GM18505 (cell line): ENCODE results near the gene COL25A1.

Experiments
- ATAC-seq: cut with Tn5 transposase; IDR thresholded peaks from one replicate; pipeline ENCODE4 v1.9.1; 2021; ENCODE audit not compliant: unreplicated experiment
- POLR2A ChIP-seq: IDR thresholded peaks from 4 replicates; pipeline ENCODE4 v1.6.1; 2011; ENCODE audit warnings: borderline replicate concordance; ENCODE audit not compliant: insufficient read depth, insufficient read length; ENCODE audit errors: extremely low read depth

COL25A1 gene

DNA sequence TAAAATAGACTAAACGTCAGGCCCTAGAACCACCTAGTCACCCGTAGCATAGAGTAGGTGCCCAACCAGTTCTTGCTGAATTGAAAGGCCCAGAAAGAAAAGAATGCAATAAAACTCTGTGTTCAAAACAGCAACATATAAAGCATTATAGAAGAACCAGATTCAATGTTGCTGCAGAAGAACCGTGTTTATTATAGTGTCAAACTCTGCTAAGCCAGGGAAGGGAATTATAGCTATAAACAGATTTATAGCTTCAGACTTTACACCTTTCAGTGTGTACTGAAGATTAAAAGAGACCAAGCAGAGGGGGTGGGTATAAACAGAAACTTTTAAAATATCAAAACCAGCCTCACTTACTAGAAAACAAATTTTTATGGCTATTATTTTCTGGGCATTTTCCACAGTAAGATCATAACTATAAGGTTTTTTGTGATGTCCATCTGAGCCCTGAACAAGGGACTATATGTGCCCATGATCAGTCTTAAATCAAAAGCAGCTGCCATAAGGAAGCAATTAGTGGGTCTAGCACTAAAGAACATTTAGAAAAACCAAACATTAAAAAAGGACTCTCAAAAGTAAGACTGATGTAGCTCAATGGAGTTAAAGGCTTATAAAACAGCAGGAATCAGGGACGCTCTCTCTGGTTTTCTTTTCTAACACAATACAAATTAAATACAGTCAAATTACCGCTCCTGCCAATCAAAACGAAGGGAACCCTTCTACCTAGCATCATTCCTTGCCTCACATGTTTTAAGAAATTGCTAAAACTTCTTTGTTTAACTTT lies 319.9 kb downstream of the COL25A1 start:
- no peak for ATAC-seq
- TF ChIP-seq POLR2A = no peak

DNA sequence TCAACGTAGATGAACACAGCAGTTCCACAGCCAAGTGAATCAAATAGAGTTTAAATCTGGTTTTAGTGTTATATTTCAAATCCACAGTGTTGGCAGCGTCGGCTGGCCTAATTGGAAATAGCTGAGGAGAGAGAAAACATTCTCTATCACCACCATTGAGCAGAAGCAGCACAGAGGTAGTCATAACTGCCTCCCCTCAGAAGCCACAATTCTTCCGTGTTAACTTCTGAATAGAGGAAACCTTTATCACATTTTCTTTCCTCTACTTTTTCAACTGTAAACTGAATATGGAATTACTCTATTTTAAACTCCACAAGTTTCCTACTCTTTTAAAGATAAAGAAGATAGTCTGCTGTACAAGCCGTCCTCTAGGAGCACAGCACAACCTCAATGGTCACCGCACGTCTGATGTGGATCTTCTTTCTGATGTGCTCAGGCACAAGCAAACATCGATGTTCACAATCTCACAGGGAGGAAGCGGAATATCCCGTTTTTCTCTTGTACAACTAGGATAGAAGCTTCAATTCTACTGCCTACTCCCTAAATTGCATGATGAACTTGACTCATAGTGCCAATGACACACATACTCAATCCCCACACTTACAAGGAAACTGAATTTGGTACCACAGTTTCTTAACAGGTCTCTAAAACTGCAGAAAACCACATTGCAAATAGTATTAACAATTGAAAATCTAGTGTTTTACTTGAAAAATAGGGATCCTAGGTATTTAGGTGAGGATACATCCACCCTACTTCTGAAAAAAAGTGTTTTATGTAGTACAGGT lies 321.8 kb downstream of the COL25A1 start:
- no peak for TF ChIP-seq POLR2A
- no peak for ATAC-seq

DNA sequence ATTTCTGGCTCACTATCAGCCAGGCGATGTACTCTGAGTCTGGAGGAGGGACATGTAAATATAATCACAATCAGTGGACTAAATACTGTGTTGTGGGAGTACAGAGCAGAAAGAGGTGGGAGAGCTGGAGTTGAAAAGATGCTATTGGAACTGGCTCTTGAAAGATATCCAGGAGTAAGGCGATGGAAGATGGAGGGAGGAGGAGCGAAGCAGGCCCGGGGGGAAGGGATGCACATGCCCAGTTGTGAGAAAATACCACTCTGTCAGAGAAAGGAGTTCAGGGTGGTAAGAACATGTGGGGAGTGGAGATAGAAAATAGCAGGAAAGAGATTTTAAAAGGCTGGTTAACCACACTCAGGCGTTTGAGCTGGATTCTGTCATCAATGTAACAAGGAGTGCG lies 322.7 kb downstream of the COL25A1 start:
- no peak for ATAC-seq
- no peak for TF ChIP-seq POLR2A

DNA sequence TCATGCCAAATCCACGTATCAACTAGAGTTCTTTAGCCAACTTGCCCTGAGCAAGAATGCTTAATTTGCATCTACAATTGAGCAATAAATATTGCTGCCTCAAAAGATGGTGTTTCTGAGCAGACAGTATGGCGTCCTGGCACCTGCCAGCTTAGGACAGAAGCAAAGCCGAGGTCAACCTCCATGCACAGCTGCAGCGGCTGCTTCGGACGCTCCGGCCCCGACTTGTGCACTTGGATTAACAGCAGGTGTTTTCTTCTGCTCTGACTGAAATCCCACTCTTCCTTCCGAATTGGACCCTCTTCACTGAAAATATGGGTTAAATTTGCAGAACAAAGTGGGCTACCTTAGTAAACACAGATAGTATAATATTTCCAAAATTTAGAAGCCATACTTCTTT lies 324.4 kb downstream of the COL25A1 start:
- ATAC-seq = no peak
- no peak for TF ChIP-seq POLR2A

DNA sequence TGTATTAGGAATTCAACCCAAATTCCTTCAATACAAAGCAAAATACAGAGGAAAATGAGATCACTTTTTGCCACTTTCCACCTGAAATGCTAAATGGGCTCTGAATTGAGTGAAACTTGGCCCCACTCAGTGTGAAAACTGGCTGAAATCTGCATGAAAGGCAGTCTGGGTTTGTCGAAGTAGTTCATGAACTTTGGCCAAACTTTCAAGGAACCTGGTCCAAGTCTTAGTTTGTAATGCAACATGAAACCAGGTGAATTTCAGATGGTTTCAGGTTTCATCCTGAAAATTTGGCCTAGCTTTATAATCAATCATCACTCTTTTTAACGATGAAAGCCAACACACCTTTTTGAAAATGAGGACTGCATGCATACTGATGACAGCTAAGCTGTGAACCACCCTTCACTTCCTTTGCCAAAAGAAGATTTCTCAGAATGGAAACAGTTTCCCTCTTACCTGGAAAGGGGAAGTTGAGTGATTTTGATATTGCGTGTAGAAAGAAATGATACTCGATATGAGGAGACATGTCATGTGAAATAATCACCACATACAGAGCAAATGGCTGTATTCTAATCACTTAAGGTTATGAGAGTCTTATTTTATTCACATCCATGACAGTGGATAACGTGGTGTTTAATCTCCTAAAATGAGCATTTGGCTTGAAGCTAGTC lies 329.7 kb downstream of the COL25A1 start:
- ATAC-seq = no peak
- TF ChIP-seq POLR2A = no peak

DNA sequence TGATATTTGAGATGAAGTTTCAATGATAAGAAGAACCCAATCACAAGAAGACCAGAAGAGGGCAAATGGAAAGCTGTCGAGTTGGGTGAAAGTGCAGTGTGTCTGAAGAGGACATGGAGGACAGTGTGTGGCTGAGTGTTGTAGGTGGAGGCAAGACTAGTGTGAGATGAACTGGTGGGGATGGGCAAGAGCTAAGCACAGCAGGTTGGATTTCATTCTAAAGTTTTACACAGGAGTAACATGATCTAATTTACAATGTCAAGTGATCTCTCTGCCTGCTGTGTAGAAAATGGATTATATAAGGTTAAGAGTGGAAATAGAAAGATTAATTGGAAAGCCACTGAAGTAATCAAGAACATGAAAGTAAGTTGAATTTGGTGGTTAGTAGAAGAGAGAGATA lies 331.0 kb downstream of the COL25A1 start:
- TF ChIP-seq POLR2A = no peak
- no peak for ATAC-seq

DNA sequence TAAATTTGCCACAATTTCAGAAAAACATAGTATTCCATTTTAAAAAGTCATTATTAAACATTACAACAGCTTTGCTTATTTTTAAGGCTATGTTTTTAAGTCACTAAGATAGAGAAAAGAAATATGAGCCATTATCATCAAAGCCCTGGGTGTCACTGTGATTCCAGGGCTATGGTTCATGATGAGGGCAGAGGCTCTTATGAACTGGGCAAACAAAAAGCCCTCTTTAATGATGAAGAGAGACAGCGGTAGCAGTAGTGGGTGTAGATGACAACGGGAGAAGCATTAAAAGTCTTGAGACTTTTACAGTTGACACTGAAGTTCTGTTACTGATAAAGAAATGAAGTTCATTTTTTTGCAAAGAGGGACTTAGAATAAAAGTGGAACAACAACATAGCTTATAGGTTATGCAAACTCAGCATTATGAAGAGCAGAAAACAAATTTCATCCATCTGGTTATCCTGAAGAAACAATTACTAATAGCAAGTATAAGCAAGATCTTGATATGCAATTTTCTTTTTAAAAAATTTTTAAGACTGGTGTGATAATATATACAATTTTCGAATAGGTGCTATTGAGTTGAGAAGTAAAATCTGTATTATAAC lies 336.9 kb downstream of the COL25A1 start:
- ATAC-seq = no peak
- TF ChIP-seq POLR2A = no peak

DNA sequence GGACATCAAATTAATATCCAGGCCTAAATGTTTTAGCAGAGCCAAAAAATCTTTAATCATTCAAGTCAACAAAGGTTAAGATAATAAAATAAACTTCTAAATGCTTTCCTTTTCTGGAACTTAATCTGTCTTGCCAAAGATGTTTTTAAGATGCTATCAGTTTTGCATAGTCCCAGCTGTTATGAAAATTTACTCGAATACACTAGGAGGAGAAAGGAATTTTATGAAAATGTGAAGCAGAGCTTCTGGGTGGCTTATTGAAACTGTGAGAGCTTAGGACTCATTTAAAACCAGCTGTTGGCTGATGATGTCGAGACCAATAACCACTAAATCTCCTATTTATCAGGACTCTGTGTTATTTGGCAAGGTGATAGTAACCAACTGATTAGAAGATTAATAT lies 337.4 kb downstream of the COL25A1 start:
- ATAC-seq = no peak
- no peak for TF ChIP-seq POLR2A

DNA sequence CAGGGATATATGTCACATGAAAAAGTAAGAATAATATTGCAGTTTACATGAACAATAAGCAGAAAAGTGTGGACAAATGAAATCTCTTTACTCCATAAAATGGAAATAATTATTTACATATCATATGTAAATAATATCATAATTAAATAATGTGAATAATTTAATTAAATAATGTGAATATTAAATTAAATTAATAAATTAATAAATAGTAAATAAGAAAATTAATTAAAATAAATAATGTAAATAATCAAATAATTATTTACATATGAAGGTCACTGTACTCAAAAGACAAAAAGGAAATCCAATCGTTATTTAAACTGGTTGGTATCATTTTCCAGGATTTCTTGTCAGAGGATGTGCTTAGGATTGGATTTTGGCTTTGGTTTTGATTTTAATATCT lies 338.5 kb downstream of the COL25A1 start:
- TF ChIP-seq POLR2A = no peak
- no peak for ATAC-seq

DNA sequence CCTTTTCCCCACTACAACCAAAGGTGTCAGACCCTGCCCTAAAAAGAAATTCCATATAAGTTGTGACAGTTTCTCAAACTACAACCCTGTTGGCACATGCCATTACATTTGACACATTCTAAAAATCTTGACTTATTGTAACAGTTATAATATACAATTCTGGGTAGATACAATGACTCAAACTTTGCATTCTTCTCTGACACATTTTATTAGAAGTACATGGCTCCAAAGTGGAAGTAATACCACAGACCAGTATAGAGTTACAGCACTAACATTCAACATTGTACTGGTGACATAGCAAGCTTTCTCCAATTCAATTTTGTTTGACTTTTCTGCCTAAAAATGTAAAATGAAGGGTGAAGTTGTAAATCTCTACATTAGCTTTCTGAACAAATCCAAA lies 343.0 kb downstream of the COL25A1 start:
- TF ChIP-seq POLR2A = no peak
- no peak for ATAC-seq

DNA sequence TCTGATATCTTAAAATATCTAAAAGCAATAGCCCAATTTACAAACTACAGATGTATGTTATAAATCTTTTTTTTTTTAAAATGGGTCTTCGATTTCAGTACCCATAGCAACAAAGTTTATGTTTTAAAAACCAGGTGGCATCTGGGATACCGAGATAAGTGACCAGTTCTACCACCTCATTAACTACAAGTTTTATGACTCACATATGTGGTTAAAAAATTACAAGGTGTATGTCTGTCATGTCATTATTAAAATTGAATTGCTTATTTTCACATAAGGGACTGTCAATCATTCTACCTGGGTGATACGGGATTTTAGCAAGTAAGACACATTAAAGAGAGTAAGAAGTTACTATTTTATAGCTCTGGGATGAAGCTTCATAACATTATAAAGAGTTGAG lies 347.6 kb downstream of the COL25A1 start:
- TF ChIP-seq POLR2A = no peak
- ATAC-seq = no peak

DNA sequence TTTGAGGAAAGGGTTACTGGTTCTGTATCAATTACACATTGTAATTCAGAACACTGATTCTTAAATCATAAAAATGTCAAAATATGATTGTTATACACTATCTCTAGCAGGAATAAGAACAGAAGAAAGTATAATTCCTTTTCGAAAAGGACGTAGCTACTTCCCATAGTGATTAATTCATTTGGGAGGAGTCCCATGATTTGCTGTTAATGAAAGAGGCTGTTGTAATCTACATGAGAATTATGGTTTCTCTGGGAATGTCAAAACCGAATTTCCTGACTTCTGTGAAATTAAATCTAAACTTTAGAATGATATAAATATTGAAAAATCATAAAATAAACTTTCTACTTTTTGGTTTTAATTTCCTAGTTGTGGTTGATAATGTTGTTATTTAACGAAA lies 348.5 kb downstream of the COL25A1 start:
- ATAC-seq = no peak
- TF ChIP-seq POLR2A = no peak

DNA sequence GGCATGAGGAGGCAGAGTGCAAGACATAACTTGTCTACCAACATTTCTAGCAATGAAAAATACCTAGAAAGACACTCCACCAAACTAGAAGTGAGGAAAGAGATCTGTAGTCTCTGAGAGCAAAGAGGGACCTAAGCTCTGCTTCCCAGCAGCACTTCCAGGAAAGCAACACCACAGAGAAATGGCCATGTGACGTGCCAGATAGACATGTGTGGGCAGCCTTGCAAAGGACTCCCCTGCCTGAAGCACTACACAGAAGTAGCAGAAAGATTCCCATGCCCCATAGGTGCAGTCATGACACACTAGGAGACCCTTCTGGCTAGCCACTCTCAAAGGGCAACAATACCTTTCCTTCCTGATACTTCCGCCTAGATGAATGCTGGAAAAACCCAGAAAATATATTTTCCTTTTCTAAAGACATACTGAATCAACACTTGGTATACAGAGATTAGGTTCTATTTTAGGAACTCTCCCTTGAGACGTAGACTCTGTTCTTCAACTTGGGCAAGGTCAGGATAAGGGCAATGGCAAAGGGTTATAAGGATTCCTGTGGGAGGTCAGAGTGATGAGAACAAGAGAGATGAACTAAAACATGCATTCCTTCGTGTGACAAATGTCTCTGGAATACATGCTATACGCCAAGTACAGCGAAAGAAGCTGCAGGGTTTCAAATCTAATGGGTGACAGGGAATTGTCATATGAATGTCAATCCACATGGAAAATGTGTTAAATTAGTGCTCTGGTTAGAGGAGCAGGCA lies 352.1 kb downstream of the COL25A1 start:
- no peak for ATAC-seq

More for the DNA sequence above, 352.1 kb downstream of the COL25A1 start:
- no peak for TF ChIP-seq POLR2A
